ENCODE data around the gene LRPAP1. TPM values are rescaled to one million over a fixed set of nuclear protein-coding genes. Genes with fewer than 3 reads are reported as not detected.
A peak's percentile ranks its signal among the peaks of the same experiment; 100 is the strongest.
"Not testable (repeated sequence)": the region's sequence is repeated elsewhere in the genome, so short reads cannot be mapped to it uniquely, and the experiment has no call there.

LRPAP1 gene
- total RNA-seq, 4 donors from 2014 or later = 112 to 153 (median 123) TPM

DNA sequence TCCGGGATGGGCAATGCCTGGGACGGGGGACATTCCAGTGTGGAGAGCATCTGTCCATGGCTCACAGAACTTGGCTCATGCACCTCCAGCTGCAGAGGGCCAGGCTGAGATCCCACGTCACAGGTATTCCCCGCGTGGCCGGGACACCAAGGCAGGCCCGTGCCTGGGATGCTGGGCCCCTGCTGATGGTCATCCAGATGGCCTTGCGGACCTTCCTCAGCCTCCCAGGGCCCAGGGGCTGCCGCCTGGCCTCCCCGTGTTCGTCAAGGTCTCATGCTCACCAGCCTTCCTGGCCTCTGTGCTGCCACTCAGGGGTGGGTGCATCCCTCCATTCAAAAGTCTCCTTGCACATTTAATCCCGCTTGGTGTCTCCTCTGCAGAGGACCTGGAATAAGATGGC lies 40.9 kb upstream of the LRPAP1 start:
- DNase-seq (ENCODE audit: low spot score in 2 of 2) = peak in 1 of 2 donors; percentile 62
- WGBS, 2 donors = 80 to 86% methylated on average over 4 to 11 of the region's 12 CpGs
- intact Hi-C loops (cut with DNase I; ENCODE audit: low total_unique reads) = no loop called here
- no peak overlapping the region for H3K4me3 ChIP-seq (ENCODE audit: low read depth, poor library complexity, severe bottlenecking)
- no peak for TF ChIP-seq POLR2A (IDR thresholded peaks at IDR 0.05)
- no peak for TF ChIP-seq CTCF (IDR thresholded peaks at IDR 0.05)

- intact Hi-C loops (cut with DNase I; ENCODE audit: low total_unique reads) = no loop called here
- DNase-seq (ENCODE audit: low spot score in 2 of 2) = no peak
- no peak overlapping the region for H3K4me3 ChIP-seq (ENCODE audit: low read depth, poor library complexity, severe bottlenecking)
- TF ChIP-seq POLR2A (IDR thresholded peaks at IDR 0.05) = no peak
- TF ChIP-seq CTCF (IDR thresholded peaks at IDR 0.05) = no peak
- WGBS, 2 donors = 63 to 65% methylated on average over 13 of the region's 13 CpGs
These were observed 40.1 kb upstream of the LRPAP1 start for GRCh38 chr4:3572363-3572762.

DNA sequence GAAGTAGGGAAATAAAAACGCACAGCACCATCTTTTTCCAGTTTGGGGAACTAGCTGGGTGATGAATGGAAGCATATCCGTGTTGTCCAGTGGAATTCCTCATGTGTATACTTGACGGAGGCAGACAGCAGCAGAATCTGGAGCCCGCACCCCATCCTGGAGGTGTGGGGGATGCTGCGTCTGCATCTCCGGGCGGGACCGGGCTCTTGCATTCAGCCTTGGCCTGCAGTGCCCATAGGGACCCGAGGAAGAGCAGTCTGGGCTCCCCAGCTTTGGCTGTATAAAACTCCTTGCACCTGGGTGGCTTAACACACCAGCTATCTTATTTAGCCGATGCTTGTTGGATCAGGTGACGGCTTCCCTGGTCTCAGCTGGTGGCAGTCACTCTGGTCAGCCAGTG lies 39.7 kb upstream of the LRPAP1 start:
- 87 to 89% methylated on average over 11 of the region's 11 CpGs for WGBS, 2 donors
- intact Hi-C loops (cut with DNase I; ENCODE audit: low total_unique reads) = no loop called here
- TF ChIP-seq CTCF (IDR thresholded peaks at IDR 0.05) (no peak), POLR2A (IDR thresholded peaks at IDR 0.05) (no peak)

DNA sequence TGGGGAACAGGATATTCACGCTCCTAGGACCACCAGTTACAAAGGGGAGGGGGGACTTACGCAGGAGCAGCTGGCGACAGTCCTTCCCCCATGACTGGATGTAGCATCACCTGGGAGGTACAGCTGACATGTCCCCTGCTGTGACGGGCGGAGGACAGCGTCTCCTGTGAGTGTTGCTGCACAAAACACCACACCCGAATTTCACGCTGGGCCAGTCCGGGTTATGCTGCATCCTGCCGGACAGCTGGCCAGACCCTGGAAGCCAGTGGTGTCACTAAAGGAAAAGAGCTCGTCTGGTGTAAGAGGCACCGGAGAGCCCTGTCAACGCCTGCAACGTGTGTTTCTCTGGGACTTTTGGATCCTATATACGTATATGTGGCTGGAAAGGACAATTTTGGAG lies 38.7 kb upstream of the LRPAP1 start:
- H3K4me3 ChIP-seq (ENCODE audit: low read depth, poor library complexity, severe bottlenecking); intact Hi-C loops (cut with DNase I; ENCODE audit: low total_unique reads): not testable (repeated sequence)
- peak in 1 of 2 donors; percentile 81 for DNase-seq (ENCODE audit: low spot score in 2 of 2)
- WGBS, 2 donors = 57 to 68% methylated on average over 15 of the region's 15 CpGs

More for the DNA sequence above, 39.7 kb upstream of the LRPAP1 start:
- H3K4me3 ChIP-seq (ENCODE audit: low read depth, poor library complexity, severe bottlenecking) = no peak overlapping the region
- DNase-seq (ENCODE audit: low spot score in 2 of 2) = no peak

DNA sequence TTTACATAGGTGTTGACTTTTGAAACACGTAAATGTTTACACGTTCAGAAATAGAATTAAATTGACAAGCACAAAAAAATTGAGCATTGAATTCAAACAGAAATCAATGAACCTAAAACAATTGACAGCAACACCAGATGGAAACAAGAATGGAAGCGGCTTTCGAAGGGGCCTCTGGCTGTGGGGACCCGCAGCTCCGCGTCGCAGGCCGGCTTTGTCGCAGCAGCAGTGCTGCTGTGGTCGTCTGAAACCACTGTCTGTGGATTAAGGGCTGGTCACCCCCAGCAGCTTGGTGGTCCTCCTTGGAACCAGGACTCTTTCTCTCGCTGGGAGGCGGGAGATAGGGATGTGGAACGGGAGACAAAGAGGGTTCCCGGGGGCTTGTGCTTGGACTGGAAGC lies 37.4 kb upstream of the LRPAP1 start:
- intact Hi-C loops (cut with DNase I; ENCODE audit: low total_unique reads); DNase-seq (ENCODE audit: low spot score in 2 of 2): not testable (repeated sequence)
- 78 to 84% methylated on average over 14 to 15 of the region's 15 CpGs for WGBS, 2 donors

GRCh38 chr4:3566701-3567100 lies 34.5 kb upstream of the LRPAP1 start:
- DNase-seq (ENCODE audit: low spot score in 2 of 2) = peak in 1 of 2 donors; percentile 25
- WGBS, 2 donors = 49 to 67% methylated on average over 7 to 8 of the region's 14 CpGs
- H3K4me3 ChIP-seq (ENCODE audit: low read depth, poor library complexity, severe bottlenecking); intact Hi-C loops (cut with DNase I; ENCODE audit: low total_unique reads): not testable (repeated sequence)

More for the DNA sequence above, 37.4 kb upstream of the LRPAP1 start:
- not testable (repeated sequence) for H3K4me3 ChIP-seq (ENCODE audit: low read depth, poor library complexity, severe bottlenecking)

GRCh38 chr4:3566301-3566700 lies 34.1 kb upstream of the LRPAP1 start:
- WGBS, 2 donors = 26 to 28% methylated on average over 10 of the region's 12 CpGs
- DNase-seq (ENCODE audit: low spot score in 2 of 2); intact Hi-C loops (cut with DNase I; ENCODE audit: low total_unique reads); H3K4me3 ChIP-seq (ENCODE audit: low read depth, poor library complexity, severe bottlenecking): not testable (repeated sequence)

- 92% methylated on average over 14 to 28 of the region's 31 CpGs for WGBS, 2 donors
- intact Hi-C loops (cut with DNase I; ENCODE audit: low total_unique reads) = not testable (repeated sequence)
These were observed 32.7 kb upstream of the LRPAP1 start for GRCh38 chr4:3564948-3565347.

More at GRCh38 chr4:3564948-3565347, 32.7 kb upstream of the LRPAP1 start:
- peak in 1 of 2 donors; percentile 21 for DNase-seq (ENCODE audit: low spot score in 2 of 2)
- H3K4me3 ChIP-seq (ENCODE audit: low read depth, poor library complexity, severe bottlenecking) = not testable (repeated sequence)
